Measurements from ENCODE around the gene RAE1. TPM values are rescaled to one million over a fixed set of nuclear protein-coding genes. Genes with fewer than 3 reads are reported as not detected.
A peak's percentile ranks its signal among the peaks of the same experiment; 100 is the strongest.

The RAE1 gene
- total and polyA plus RNA-seq, 12 donors: 6.2 to 19.9 (median 15.5) TPM

GRCh38 chr20:57388953-57389694 is 38.1 kb downstream of the RAE1 start:
- no peaks in the 10 kb centered on the region for H3K27me3 ChIP-seq
- H3K27ac ChIP-seq: peak overlapping the region; percentile 38 to 86 (median 79)
- ATAC-seq (peak; percentile 57 to 85 (median 72)), DNase-seq (peak; percentile 76 to 86)
- intact Hi-C loops (cut with DNase I): loop anchor here in 6 of 10 donors (10.0 kb wide), 2 partner anchors 206 to 826 kb away; no protein-coding TSS in a partner anchor
- peaks cover 12 to 59% (median 50%) of the 10 kb centered on the region in 9 donors for H3K4me1 ChIP-seq
- 5 to 6% methylated on average over 51 to 57 of the region's 57 CpGs for WGBS, 2 donors
- H3K9me3 ChIP-seq: peaks cover 0 to 4% (median 0%) of the 10 kb centered on the region in 11 donors
- peak in 5 of 9 donors; percentile 26 to 52 (median 46) for TF ChIP-seq CTCF (IDR thresholded peaks at IDR 0.05)
- peaks cover 0 to 16% (median 0%) of the 10 kb centered on the region in 9 donors for H3K36me3 ChIP-seq
- peak overlapping the region; percentile 10 to 61 (median 46) for H3K4me3 ChIP-seq

GRCh38 chr20:57389695-57390603 is 38.9 kb downstream of the RAE1 start:
- Histone ChIP-seq H3K36me3 (peaks cover 0 to 17% (median 0%) of the 10 kb centered on the region in 9 donors), H3K27me3 (no peaks in the 10 kb centered on the region), H3K27ac (peak overlapping the region; percentile 38 to 86 (median 79)), H3K9me3 (peaks cover 0 to 4% (median 0%) of the 10 kb centered on the region in 11 donors), H3K4me3 (peak overlapping the region; percentile 10 to 61 (median 46)), H3K4me1 (peaks cover 8 to 59% (median 54%) of the 10 kb centered on the region in 9 donors)
- DNase-seq (no peak), ATAC-seq (peak in 1 of 8 donors; percentile 6)
- TF ChIP-seq CTCF (IDR thresholded peaks at IDR 0.05): no peak
- intact Hi-C loops (cut with DNase I): loop anchor here in 6 of 10 donors (5.0 to 10.0 kb wide), 4 partner anchors 47 to 825 kb away; no protein-coding TSS in a partner anchor
- 45 to 49% methylated on average over 52 of the region's 52 CpGs for WGBS, 2 donors

GRCh38 chr20:57390604-57391438 is 39.8 kb downstream of the RAE1 start, which contains the start of gene RBM38:
RBM38 (plus strand) TSS chr20:57391396; CDS start chr20:57391582, 186 bp downstream.
- peaks cover 0 to 26% (median 0%) of the 10 kb centered on the region in 9 donors for H3K36me3 ChIP-seq
- peak; percentile 60 to 78 for DNase-seq
- 28 to 48% methylated on average over 44 to 77 of the region's 78 CpGs for WGBS, 2 donors
- peaks cover 0 to 4% (median 0%) of the 10 kb centered on the region in 11 donors for H3K9me3 ChIP-seq
- intact Hi-C loops (cut with DNase I): loop anchor here in 2 of 10 donors (5.0 kb wide), 2 partner anchors 46 to 51 kb away; no protein-coding TSS in a partner anchor
- peak within 1 kb of the TSS; percentile 69 to 84 (median 73) for H3K4me3 ChIP-seq
- no peak for TF ChIP-seq CTCF (IDR thresholded peaks at IDR 0.05)
- no peaks in the 10 kb centered on the region for H3K27me3 ChIP-seq
- H3K4me1 ChIP-seq: peaks cover 11 to 61% (median 55%) of the 10 kb centered on the region in 9 donors
- peak; percentile 43 to 83 (median 66) for ATAC-seq
- H3K27ac ChIP-seq: peak within 1 kb of the TSS; percentile 88 to 97 (median 90)

Measured in heart right ventricle (tissue), 16 donors.